Left lung (tissue), 10 donors: Measurements from ENCODE around the gene LRMDA. TPM values are rescaled to one million over a fixed set of nuclear protein-coding genes. Genes with fewer than 3 reads are reported as not detected.

Experiments used
- ATAC-seq: fragments of 200-7000 bp; cut with Tn5 transposase; one replicate; pipeline ENCODE4 v1.9.1; 2020; ENCODE audit warnings: moderate library complexity
- DNase-seq, 4 donors: peaks; one replicate each; pipeline ENCODE4 v3.0.0-alpha.2; 2013 to 2020
- H3K27ac ChIP-seq, 2 donors: fragments of 200-600 bp; sonication (generic) in 1 of 2; one replicate each; pipeline versions ENCODE4 v1.5.0 to v1.8.0; 2020 to 2021
- H3K27me3 ChIP-seq, 2 donors: fragments of 200-600 bp; sonication (generic) in 1 of 2; one replicate each; pipeline versions ENCODE4 v1.5.0 to v1.8.0; 2020 to 2021
- H3K36me3 ChIP-seq, 2 donors: fragments of 200-600 bp; sonication (generic) in 1 of 2; one replicate each; pipeline versions ENCODE4 v1.5.0 to v1.8.0; 2020 to 2021
- H3K4me1 ChIP-seq, 2 donors: fragments of 200-600 bp; one replicate each; pipeline ENCODE4 v1.8.0; 2021
- H3K4me3 ChIP-seq, 2 donors: fragments of 200-600 bp; sonication (generic) in 1 of 2; one replicate each; pipeline versions ENCODE4 v1.5.0 to v1.8.0; 2020 to 2021; ENCODE audit warnings: mild to moderate bottlenecking in 1 of 2
- H3K9me3 ChIP-seq, 2 donors: fragments of 200-600 bp; sonication (generic) in 1 of 2; one replicate each; pipeline versions ENCODE4 v1.5.0 to v1.8.0; 2020 to 2021
- CTCF ChIP-seq, 2 donors: fragments of 200-600 bp; sonication (generic) in 1 of 2; IDR thresholded peaks; one replicate each; pipeline versions ENCODE4 v1.5.0 to v1.8.0; 2021; ENCODE audit warnings: antibody characterized with exemption in 2 of 2
- intact Hi-C, 2 donors: fragments of 100-400 bp; cut with DNase I; formaldehyde crosslinking; loops; one replicate each; pipeline versions ENCODE4 v1.11.2 to v1.14.2; 2022
- polyA plus RNA-seq, 6 donors: library from polyadenylated mRNA; unstranded; fragments of 120-200 nt; gene quantifications; one replicate each; pipeline ENCODE4 v1.2.1, GENCODE V29; 2013; ENCODE audit not compliant: insufficient read length in 6 of 6
- total RNA-seq, 2 donors: library from RNA; stranded (reverse); fragmentation: NEBNext Ultra II Directional; extraction: Animal tissue kit (Norgen Biotek cat#: 25700); gene quantifications; one replicate each; pipeline ENCODE4 v1.2.1, GENCODE V29; 2021
- donor health status: DM: no; HTN: yes; CAD: no.
- donor health status: DM: no; HTN: no; CAD: no.

The LRMDA gene
- total and polyA plus RNA-seq, 8 donors, result 13.9 to 23.6 (median 18.7) TPM

- DNase-seq, result peak in 3 of 4 donors; percentile 49 to 82 (median 66)
- Histone ChIP-seq H3K4me1 (peaks cover 5 to 26% of the 10 kb centered on the region in 2 donors), H3K36me3 (peaks cover 0 to 15% of the 10 kb centered on the region in 2 donors), H3K27ac (peak overlapping the region; percentile 95 to 98), H3K9me3 (no peaks in the 10 kb centered on the region), H3K27me3 (peaks cover 0 to 73% of the 10 kb centered on the region in 2 donors), H3K4me3 (peak overlapping the region; percentile 85 to 87)
- intact Hi-C loops, result loop anchor here in 1 of 2 donors (5.0 to 10.0 kb wide), 3 partner anchors 99 to 1609 kb away; no protein-coding TSS in a partner anchor
- TF ChIP-seq CTCF (IDR thresholded peaks at IDR 0.05), result no peak
- ATAC-seq, result peak; percentile 5
Measured at GRCh38 chr10:75395932-75396630, 35.3 kb upstream of the LRMDA start.

DNA sequence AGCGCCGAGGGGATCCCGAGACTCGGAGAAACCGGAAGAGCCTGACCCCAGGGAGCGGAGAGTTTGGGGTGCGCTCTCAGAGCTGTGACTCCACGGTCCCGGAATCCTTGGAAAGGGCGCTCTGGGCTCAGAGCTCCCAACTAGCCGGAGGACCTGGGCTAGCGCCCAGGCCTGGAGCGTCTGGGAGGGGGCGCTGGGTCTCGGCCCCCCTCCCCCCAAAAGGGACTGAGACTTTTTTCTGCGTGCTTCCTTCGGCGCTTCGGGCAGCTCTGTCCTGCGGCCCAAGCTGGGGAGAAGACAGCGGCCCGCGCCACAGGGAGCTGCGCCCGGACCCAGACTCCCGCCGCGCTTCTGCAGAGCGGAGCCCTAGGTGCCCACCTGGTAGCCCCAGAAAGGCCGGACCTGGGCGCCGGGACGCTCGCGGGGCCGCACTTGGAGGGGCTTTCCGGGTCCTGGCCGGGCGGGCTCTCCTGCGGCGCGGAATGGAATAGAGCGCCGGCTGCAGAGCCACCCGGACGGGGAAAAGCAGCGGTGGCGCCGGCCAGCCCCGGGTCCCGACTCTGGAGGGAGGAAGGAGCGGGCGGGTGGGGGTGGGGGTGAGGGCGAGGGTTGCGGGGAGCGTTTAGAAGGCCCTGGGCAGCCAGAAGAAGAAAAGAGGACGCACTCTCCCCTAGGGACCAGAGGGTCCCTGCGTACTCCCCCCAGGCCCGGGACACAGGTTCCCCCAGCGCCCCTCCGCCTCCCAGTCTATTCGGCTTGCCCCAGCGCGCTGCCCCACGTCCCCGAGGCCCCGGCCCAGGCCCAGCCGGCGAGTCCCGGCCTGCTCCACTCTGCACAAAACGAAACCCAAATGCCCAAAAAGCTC is 34.6 kb upstream of the LRMDA start:
- H3K4me1 ChIP-seq, result peaks cover 5 to 26% of the 10 kb centered on the region in 2 donors
- peak overlapping the region; percentile 85 to 87 for H3K4me3 ChIP-seq
- H3K36me3 ChIP-seq, result peaks cover 0 to 15% of the 10 kb centered on the region in 2 donors
- ATAC-seq, result peak; percentile 19
- intact Hi-C loops, result loop anchor here in 1 of 2 donors (5.0 to 10.0 kb wide), 3 partner anchors 100 to 1608 kb away; no protein-coding TSS in a partner anchor
- TF ChIP-seq CTCF (IDR thresholded peaks at IDR 0.05), result no peak
- peak overlapping the region; percentile 95 to 98 for H3K27ac ChIP-seq
- peaks cover 0 to 81% of the 10 kb centered on the region in 2 donors for H3K27me3 ChIP-seq
- no peaks in the 10 kb centered on the region for H3K9me3 ChIP-seq
- peak in 3 of 4 donors; percentile 58 to 78 (median 64) for DNase-seq

- Histone ChIP-seq H3K4me3 (peak overlapping the region; percentile 85 to 87), H3K4me1 (peaks cover 5 to 27% of the 10 kb centered on the region in 2 donors), H3K27ac (peak overlapping the region; percentile 95 to 98), H3K36me3 (peaks cover 0 to 15% of the 10 kb centered on the region in 2 donors), H3K9me3 (no peaks in the 10 kb centered on the region), H3K27me3 (peaks cover 0 to 88% of the 10 kb centered on the region in 2 donors)
- peak in 2 of 4 donors; percentile 41 to 44 for DNase-seq
- ATAC-seq, result no peak
- TF ChIP-seq CTCF (IDR thresholded peaks at IDR 0.05), result no peak
- intact Hi-C loops, result loop anchor here in 1 of 2 donors (5.0 to 10.0 kb wide), 3 partner anchors 100 to 1607 kb away; no protein-coding TSS in a partner anchor
Measured at GRCh38 chr10:75397496-75398199, 33.8 kb upstream of the LRMDA start.

- Histone ChIP-seq H3K4me3 (peak overlapping the region; percentile 85 to 87), H3K36me3 (peaks cover 0 to 15% of the 10 kb centered on the region in 2 donors), H3K4me1 (peaks cover 5 to 33% of the 10 kb centered on the region in 2 donors), H3K9me3 (no peaks in the 10 kb centered on the region), H3K27me3 (peaks cover 0 to 94% of the 10 kb centered on the region in 2 donors), H3K27ac (peak overlapping the region; percentile 95 to 98)
- intact Hi-C loops, result loop anchor here in 1 of 2 donors (5.0 to 10.0 kb wide), 3 partner anchors 101 to 1607 kb away; no protein-coding TSS in a partner anchor
- DNase-seq (no peak), ATAC-seq (no peak)
- no peak for TF ChIP-seq CTCF (IDR thresholded peaks at IDR 0.05)
Measured at GRCh38 chr10:75398200-75398691, 33.2 kb upstream of the LRMDA start.
